Neural crest cell (in vitro differentiated cells): Measurements from ENCODE around the gene CXorf65. TPM values are rescaled to one million over a fixed set of nuclear protein-coding genes. Genes with fewer than 3 reads are reported as not detected.
A peak's percentile ranks its signal among the peaks of the same experiment; 100 is the strongest.

ENCODE experiments used
- DNase-seq: peaks from one replicate; pipeline ENCODE4 v3.0.0; 2021; ENCODE audit warnings: low read depth, mixed read lengths, low spot score
- H3K27ac Mint-ChIP-seq: one replicate; pipeline ENCODE4 v1.8.0; 2021; ENCODE audit warnings: mild to moderate bottlenecking, mixed read lengths; ENCODE audit not compliant: unreplicated experiment
- H3K27me3 Mint-ChIP-seq: 2 replicates; pipeline ENCODE4 v1.8.0; 2021; ENCODE audit warnings: low read depth, mild to moderate bottlenecking, mixed read lengths
- H3K36me3 Mint-ChIP-seq: 2 replicates; pipeline ENCODE4 v1.8.0; 2021; ENCODE audit warnings: low read depth, mild to moderate bottlenecking, mixed read lengths
- H3K4me1 Mint-ChIP-seq: 2 replicates; pipeline ENCODE4 v1.8.0; 2021; ENCODE audit warnings: mixed read lengths
- H3K4me3 Mint-ChIP-seq: one replicate; pipeline ENCODE4 v1.8.0; 2021; ENCODE audit warnings: mild to moderate bottlenecking, mixed read lengths
- H3K9me3 Mint-ChIP-seq: 2 replicates; pipeline ENCODE4 v1.8.0; 2021; ENCODE audit warnings: mixed read lengths
- CTCF ChIP-seq: fragments of 200-600 bp; sonication (generic); conservative IDR thresholded peaks from 2 replicates; pipeline ENCODE4 v1.5.0; 2021; ENCODE audit warnings: antibody characterized with exemption, mild to moderate bottlenecking
- total RNA-seq: library from RNA; stranded (reverse); gene quantifications from 2 replicates; pipeline ENCODE4 v1.2.1, GENCODE V29; 2021

CXorf65 gene
- total RNA-seq, 1 donor from 2014 or later = not detected

GRCh38 chrX:71095033-71095432, 11.5 kb downstream of the CXorf65 start:
- Mint-ChIP-seq H3K27me3 (peaks cover 38% of the 10 kb centered on the region), H3K36me3 (peaks cover 3% of the 10 kb centered on the region), H3K4me1 (peaks cover 28% of the 10 kb centered on the region), H3K9me3 (no peaks in the 10 kb centered on the region), H3K27ac (no peak overlapping the region), H3K4me3 (peak overlapping the region; percentile 93)
- no peak for TF ChIP-seq CTCF
- no peak for DNase-seq

- H3K4me1 Mint-ChIP-seq = peaks cover 8% of the 10 kb centered on the region
- peaks cover 9% of the 10 kb centered on the region for H3K27me3 Mint-ChIP-seq
- TF ChIP-seq CTCF = no peak
- DNase-seq = no peak
- no peak overlapping the region for H3K27ac Mint-ChIP-seq
- H3K36me3 Mint-ChIP-seq = no peaks in the 10 kb centered on the region
- peak overlapping the region; percentile 3 for H3K4me3 Mint-ChIP-seq
- H3K9me3 Mint-ChIP-seq = no peaks in the 10 kb centered on the region
Measured at GRCh38 chrX:71091263-71091662, 15.3 kb downstream of the CXorf65 start.

- no peaks in the 10 kb centered on the region for H3K27me3 Mint-ChIP-seq
- no peaks in the 10 kb centered on the region for H3K9me3 Mint-ChIP-seq
- TF ChIP-seq CTCF = no peak
- no peaks in the 10 kb centered on the region for H3K36me3 Mint-ChIP-seq
- H3K4me3 Mint-ChIP-seq = no peak overlapping the region
- no peak overlapping the region for H3K27ac Mint-ChIP-seq
- H3K4me1 Mint-ChIP-seq = no peaks in the 10 kb centered on the region
- DNase-seq = no peak
Measured at GRCh38 chrX:71085900-71086299, 20.6 kb downstream of the CXorf65 start.

GRCh38 chrX:71082822-71083221, 23.7 kb downstream of the CXorf65 start:
- H3K36me3 Mint-ChIP-seq = no peaks in the 10 kb centered on the region
- H3K27ac Mint-ChIP-seq = no peak overlapping the region
- H3K4me3 Mint-ChIP-seq = no peak overlapping the region
- TF ChIP-seq CTCF = no peak
- no peak for DNase-seq
- no peaks in the 10 kb centered on the region for H3K27me3 Mint-ChIP-seq
- H3K9me3 Mint-ChIP-seq = peaks cover 6% of the 10 kb centered on the region
- no peaks in the 10 kb centered on the region for H3K4me1 Mint-ChIP-seq

- Mint-ChIP-seq H3K4me3 (no peak overlapping the region), H3K36me3 (no peaks in the 10 kb centered on the region), H3K4me1 (no peaks in the 10 kb centered on the region), H3K27me3 (no peaks in the 10 kb centered on the region), H3K9me3 (peaks cover 6% of the 10 kb centered on the region), H3K27ac (no peak overlapping the region)
- no peak for TF ChIP-seq CTCF
- no peak for DNase-seq
Measured at GRCh38 chrX:71082124-71082647, 24.4 kb downstream of the CXorf65 start.
